HG03520 (cell line): Measurements from ENCODE around the gene ATF4.

Experiments
- ATAC-seq: cut with Tn5 transposase; IDR thresholded peaks from one replicate; pipeline ENCODE4 v1.9.1; 2021; ENCODE audit warnings: mild to moderate bottlenecking, moderate library complexity; ENCODE audit not compliant: unreplicated experiment

ATF4 gene

GRCh38 chr22:39556970-39557841 lies 36.8 kb downstream of the ATF4 start:
- no peak for ATAC-seq

GRCh38 chr22:39558254-39558727 lies 37.9 kb downstream of the ATF4 start:
- ATAC-seq: no peak

- no peak for ATAC-seq
Measured at GRCh38 chr22:39558950-39559349, 38.6 kb downstream of the ATF4 start.

- ATAC-seq: no peak
Measured at GRCh38 chr22:39559456-39560105, 39.2 kb downstream of the ATF4 start.

- ATAC-seq: no peak
Measured at GRCh38 chr22:39560127-39560526, 39.8 kb downstream of the ATF4 start.

GRCh38 chr22:39562839-39563489 lies 42.6 kb downstream of the ATF4 start:
- ATAC-seq: no peak

GRCh38 chr22:39563571-39564428 lies 43.4 kb downstream of the ATF4 start:
- ATAC-seq: no peak

GRCh38 chr22:39565414-39565944 lies 45.1 kb downstream of the ATF4 start:
- ATAC-seq: no peak

- no peak for ATAC-seq
Measured at GRCh38 chr22:39567135-39567946, 47.0 kb downstream of the ATF4 start.

- ATAC-seq: no peak
Measured at GRCh38 chr22:39568278-39568981, 48.1 kb downstream of the ATF4 start.

GRCh38 chr22:39569066-39569465 lies 48.7 kb downstream of the ATF4 start:
- no peak for ATAC-seq

GRCh38 chr22:39570226-39570625 lies 49.9 kb downstream of the ATF4 start:
- ATAC-seq: no peak

GRCh38 chr22:39570665-39571064 lies 50.3 kb downstream of the ATF4 start, which contains the start of gene CACNA1I:
Gene CACNA1I, plus strand, starts transcription at chr22:39570753. Its CDS starts 0 bp downstream, at chr22:39570753.
- ATAC-seq: no peak

GRCh38 chr22:39571538-39571937 lies 51.2 kb downstream of the ATF4 start:
- no peak for ATAC-seq
